ENCODE results near the gene EXOC6.

EXOC6 gene, protein sequence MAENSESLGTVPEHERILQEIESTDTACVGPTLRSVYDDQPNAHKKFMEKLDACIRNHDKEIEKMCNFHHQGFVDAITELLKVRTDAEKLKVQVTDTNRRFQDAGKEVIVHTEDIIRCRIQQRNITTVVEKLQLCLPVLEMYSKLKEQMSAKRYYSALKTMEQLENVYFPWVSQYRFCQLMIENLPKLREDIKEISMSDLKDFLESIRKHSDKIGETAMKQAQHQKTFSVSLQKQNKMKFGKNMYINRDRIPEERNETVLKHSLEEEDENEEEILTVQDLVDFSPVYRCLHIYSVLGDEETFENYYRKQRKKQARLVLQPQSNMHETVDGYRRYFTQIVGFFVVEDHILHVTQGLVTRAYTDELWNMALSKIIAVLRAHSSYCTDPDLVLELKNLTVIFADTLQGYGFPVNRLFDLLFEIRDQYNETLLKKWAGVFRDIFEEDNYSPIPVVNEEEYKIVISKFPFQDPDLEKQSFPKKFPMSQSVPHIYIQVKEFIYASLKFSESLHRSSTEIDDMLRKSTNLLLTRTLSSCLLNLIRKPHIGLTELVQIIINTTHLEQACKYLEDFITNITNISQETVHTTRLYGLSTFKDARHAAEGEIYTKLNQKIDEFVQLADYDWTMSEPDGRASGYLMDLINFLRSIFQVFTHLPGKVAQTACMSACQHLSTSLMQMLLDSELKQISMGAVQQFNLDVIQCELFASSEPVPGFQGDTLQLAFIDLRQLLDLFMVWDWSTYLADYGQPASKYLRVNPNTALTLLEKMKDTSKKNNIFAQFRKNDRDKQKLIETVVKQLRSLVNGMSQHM

DNA sequence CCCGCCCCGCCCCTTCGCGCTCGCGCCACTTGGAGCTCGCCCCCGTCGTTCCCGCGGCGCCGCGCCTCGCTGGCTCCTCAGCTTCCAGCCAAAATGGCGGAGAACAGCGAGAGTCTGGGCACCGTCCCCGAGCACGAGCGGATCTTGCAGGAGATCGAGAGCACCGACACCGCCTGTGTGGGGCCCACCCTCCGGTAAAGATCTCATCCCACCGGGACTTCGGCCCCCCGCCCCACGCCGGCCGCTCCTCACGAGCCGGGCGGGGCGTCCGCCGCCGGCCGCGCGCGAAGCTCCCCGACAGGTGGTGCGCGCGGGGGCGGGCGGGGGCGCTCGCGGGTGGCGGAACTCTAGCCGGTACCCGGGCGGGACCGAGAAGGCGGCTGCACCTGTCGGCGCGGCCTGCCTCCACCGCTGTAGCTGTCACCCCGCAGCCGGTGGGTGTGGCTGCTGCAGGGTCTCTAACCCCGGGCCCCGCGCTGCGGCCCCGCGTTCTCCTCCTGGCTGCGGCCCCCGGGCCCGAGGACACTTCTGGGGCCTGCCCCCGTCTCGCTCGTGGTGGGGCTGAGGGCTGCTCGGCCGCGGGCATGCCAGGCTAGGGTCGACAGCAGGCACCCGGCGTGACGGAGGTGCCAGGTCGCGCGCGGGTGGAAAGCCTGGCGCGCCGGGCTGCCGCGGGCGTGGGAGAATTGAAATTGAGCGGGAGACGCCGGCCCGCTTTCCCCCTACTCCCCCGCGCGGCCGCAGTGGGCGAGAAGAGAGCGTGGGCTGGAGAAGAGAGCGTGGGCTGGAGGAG is at the start of gene EXOC6:
TSS of gene EXOC6 (plus strand) at position 80 of the 793 bp plus-strand sequence. CDS start at position 94, 14 bp downstream.
- peak; percentile 84 for DNase-seq

DNA sequence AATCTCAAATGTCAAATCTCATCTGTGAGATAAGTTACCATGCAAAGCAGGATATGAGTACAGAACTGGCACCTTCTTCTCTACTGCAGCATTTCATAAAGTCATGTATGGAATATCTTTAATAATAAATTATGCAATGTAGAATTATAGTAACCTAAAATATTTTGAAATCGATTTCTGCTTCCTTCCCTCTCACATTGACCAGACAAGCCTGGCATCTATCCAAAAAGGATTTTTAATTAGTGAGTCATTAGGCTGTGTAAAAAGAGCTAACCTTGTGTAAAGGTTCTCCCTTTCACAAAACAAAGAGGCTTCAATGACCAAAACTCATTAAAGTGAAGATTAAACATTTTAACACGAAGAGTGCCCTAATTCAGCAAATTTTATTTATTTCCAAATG is 48.8 kb upstream of the EXOC6 start:
- DNase-seq: no peak

DNA sequence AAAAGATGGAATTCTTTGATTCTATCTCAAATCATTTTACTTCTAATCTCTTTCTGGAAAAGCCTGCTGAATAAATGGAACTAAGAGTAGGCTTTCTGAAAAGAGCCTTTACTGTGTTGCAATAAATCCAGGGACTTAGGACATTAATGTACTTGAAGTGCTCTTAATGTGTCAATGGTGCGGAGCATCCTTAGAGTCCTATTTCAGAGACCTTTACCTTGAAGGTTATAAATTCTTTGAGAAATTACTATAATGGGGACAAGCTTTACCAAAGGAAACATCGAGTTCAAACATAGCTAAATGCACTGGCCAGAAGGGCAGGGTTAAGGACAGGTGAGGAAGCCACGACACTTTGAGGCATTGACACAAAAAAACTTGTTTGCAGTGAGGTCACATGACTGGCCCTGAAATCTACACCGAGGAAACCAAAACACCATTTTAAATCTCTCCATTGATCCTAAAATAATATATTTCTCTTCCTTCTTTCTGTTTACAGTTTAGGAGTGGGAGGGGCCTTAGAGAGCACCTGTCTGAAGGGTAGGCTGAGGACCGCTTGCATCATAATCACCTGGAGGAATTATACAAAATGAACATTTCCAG is 48.1 kb upstream of the EXOC6 start:
- no peak for DNase-seq

DNA sequence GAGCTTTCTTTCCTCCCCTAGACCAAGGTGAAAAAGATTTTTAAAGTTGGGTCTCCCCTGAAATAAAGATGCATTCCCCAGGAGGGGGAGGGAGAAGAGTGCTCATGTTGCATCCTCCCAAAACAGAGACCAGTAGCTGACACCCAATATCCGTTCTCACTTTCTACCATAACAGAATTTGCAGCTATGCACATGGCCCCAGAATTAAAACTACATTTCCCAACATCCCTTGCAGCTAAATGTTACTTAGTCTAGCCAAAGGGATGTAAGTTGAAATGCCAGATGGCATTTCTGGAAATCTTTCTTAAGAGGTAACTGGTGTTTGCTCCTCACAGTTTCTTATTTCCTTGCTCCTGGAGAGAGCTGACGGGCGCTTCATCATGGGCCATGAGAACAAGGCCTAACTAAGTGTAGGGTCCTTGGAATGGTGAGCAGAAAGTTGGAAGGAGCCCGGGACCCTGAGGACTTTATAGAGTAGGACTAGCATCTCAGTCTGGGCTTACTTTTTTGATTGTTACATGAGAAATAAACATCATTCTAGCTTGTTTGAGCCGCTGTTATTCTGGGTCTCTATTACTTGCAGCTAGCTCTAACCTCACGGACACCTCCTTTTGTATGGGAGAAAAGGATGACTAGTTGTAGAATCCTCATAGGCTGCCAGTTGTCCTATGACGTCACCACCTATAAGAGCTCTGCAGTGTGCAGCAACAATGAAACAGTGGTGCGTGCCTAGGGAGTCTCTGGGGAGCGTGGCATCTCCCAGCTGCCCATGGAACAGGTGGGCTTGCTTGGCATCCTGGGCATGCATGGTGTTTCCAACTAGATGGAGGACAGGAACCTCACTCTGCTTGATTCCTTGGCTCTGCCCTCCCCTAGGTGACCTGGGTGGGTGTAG is 46.1 kb upstream of the EXOC6 start:
- DNase-seq: no peak

DNA sequence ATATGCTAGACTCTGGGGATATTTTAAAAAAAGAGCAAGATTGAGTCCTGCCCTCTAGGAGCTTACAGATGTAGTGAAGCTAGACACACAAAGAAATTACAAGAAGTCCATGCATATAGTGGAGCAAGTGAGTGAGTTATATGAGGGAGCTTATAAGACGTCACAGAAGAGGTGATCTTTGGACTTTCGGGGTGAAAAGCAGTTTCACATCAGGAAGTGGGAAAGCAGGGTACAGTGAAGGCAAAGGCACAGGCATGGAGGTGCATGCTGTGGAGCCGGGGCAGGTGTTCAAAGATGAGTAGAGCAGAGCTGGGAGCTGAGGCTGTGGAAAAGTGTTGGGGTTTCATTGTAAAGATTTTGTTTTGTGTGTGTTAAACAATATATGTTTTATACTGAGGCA is 38.5 kb upstream of the EXOC6 start:
- no peak for DNase-seq

DNA sequence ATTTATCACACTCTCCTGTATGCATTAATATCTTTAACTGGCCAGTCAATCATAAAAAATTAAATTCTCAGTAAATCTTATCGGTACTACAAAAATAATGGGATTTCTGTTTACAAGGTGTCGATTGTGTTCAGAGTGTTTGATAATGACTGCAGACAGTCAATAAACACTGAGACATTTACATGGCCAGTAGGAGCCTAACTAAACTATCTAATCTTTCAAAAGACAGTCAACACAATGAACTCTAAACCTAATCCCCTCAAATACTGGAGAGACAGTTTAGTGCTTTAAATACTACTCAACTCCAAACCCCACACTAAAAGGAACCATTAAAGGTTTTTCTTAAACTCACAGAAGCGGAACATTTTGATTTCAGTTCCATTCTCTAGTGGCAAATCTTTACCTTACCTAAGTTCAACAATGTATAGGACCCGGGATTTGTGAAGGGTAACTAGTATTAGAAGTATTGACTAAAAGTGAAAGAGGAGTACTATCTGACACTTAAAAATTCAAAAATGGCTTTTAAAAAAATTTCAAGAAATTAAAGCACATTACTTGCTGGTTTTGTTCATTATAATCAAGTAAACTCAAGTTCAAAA is 37.3 kb upstream of the EXOC6 start:
- DNase-seq: no peak

DNA sequence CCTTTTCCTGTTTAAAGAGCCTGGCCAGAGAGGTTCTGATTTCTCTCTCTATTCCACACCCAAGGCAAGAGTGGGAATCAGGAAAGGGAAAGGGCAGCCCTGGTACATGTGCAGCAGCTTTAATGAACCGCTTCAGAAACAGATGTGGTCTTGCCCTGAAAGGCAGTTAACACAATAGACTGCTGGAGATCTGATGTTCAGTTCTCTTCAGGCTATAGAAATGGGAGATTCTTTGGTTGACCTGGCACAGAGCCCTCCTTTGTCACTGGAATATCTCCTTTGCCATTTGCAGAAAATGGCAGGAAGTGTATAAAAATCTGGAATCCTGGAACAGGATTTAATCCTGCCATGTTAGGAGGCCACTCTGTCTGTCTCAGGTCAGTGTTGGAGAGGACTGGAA is 36.3 kb upstream of the EXOC6 start:
- DNase-seq: no peak

DNA sequence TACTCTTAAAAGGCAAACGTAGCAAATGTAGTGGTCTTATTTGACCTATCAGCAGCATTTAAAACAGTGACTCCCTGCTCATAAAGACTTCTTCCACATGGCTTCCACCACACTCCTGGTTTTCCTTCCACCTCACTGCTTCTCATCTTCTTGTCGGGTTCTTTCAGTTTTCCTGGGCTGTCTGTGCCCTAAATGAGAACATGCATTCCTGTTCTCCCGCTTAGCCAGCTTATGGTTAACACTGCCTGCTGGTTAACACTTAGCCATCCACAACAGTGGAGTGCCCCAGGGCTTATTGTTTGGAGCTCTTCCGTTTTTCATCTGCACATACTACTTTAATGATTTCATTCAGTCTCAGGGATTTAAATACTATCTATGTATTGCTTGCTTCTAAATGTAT is 34.3 kb upstream of the EXOC6 start:
- DNase-seq: no peak

DNA sequence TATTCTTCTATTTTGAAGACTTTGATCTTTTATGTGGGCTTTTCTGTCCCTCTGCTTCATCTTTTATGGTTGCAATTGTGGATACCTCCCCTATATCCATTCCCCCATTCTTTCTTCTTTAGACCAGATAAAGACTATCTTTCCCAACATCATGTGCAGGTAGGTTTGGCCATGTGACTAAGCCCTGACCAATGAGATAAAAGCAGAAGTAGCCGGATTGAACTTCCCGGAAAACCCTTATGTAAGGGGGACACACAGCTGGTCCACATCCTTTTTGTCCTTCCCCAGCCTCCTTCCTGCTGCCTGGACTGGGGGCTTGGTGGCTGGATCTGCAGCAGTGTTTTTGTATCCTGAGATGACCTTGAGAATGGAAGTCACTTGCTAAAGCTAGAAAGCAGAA is 33.5 kb upstream of the EXOC6 start:
- DNase-seq: no peak

DNA sequence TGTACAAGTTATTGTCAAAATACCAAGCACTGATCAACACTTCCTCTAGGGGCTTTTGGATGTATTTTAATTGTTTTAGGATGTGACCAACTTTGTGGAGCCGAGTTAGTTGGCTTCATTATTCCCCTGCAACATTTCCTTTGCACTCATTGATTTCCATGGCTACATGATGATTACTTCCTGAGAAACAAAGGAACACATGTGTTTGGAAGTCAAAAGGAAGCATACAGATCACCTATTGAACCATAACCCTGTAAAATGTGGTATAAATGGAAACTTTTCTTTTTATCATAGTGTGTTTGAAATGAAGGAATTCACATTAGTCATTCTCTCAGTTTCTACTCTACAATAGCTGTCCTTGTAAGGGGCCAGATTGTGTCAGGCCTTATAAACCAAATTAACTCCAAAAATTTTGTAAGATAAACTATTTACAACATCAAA is 32.2 kb upstream of the EXOC6 start:
- DNase-seq: no peak

DNA sequence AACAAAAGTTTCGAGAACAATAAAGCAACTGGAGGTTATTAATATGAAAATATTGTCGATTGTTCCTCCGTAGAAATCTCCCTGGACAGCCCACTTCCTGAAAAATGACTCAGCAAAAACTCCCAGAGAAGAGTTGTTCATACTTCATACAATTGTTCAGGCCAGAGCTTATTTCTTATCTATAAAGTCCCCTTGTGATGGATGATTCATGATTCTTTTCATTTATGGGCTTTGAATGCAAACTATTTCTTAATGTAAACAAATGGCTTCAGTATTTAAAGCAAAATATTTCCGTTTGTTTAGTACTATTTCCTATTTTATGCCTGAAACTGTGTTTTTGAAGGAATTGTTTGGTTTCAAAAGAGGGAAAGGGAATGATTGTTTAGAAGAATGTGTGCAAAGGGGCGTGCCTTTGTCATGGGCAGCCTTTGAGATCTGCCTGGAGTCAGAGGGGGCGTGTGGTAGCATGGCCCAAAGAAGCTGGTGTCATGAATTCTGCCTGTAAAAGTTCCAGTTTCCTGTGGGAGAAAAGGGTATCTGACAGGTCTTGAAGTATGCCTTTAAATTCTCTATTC is 26.2 kb upstream of the EXOC6 start:
- no peak for DNase-seq

DNA sequence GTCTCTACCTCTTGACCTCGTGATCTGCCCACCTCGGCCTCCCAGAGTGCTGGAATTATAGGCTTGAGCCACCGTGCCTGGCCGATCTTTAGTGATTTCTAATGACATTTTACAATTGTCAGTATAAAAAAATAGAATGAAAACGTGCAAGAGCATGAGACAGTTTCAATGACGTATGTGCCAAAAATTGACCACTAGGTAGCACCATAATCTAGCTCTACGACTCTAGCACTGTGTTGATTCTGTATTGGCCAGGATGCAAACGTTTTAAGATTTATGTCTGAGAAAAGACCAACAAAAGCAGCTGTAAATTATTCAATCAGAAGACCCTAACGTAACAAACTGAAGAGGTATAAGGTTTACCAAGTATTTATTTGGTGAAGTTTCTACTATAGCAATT is 25.4 kb upstream of the EXOC6 start:
- DNase-seq: no peak

DNA sequence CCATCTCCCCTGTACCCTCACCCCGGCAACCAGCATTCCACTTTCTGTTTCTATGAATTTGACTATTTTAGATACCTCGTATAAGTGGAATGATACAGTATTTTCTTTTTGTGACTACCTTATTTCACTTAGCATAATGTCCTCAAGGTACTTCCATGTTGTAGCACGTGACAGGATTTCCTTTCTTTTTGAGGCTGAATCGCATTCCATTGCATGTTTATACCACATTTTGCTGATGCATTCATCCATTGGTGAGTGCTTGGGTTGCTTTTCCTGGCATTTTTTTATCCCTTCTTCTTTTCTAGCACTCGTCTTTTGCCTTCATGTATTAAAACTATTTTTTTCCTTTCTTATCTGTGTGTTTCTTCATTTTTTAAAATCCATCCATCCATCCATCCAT is 22.3 kb upstream of the EXOC6 start:
- no peak for DNase-seq

DNA sequence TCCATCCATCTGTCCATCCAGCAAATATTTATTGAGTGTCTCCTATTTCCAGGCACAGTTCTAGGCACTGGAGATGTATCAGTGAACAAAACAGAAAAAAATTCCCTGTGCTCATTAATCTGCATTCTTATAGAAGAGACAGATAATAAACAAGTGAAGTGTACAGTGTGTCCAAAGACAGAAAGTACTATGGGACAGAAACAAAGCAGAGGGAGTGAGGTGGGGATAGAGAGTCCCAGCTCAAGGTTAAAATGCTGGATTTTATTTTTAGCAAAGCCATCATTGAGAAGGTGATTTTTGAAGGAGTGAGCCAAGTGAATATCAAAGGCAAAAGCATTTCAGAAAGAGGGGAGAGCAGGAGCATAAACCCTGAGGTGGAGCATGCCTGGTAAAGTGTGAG is 21.8 kb upstream of the EXOC6 start:
- no peak for DNase-seq

DNA sequence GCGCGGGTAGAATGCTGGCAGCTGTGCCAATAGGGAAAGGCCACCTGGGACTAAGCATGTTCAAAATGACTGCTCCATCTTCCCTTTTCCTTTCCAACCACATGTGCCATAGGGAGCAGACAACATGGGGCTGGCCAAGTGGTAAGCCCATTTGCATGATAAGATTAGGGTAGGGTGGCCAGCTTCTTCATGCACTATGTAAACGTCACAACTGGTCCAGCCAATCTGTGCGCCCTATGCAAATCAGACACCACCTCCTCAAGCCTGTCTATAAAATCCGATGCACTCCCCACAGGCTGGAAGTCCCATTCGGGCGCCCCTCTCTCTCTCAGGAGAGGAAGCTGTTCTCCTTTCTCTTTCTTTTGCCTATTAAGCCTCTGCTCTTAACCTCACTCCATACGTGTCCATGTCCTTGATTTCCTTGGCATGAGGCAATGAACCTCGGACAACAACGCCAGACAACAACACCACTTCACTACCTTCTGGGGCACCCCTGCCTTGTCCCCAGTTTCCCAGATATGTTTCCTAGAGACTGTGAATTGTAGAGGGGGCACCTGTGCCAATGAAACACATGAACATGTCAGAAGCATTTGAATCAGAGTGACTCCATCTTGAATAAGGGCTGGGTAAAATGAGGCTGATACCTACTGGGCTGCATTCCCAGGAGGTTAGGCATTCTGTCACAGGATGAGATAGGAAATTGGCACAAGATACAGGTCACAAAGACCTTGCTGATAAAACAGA is 19.1 kb upstream of the EXOC6 start:
- no peak for DNase-seq

DNA sequence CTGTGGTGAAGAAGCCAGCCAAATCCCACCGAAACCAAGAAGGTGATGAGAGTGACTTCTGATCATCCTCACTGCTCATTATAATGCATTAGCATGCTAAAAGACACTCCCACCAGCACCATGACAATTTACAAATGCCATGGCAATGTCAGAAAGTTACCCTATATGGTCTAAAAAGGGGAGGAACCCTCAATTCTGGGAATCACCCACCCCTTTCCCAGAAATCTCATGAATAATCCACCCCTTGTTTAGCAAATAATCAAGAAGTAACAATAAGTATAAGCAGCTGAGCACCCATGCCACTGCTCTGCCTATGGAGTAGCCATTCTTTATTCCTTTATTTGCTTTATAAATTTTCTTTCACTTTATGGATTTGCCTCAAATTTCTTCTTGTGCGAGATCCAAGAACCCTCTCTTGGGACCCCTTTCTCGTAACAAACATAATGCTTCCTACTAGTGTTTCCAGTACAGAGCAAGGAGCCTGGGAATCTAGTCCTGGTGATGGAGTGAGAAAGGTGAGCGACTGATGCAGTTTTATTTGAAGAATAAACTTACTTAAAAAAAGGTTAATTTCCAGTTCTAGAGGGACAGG is 18.4 kb upstream of the EXOC6 start:
- no peak for DNase-seq

DNA sequence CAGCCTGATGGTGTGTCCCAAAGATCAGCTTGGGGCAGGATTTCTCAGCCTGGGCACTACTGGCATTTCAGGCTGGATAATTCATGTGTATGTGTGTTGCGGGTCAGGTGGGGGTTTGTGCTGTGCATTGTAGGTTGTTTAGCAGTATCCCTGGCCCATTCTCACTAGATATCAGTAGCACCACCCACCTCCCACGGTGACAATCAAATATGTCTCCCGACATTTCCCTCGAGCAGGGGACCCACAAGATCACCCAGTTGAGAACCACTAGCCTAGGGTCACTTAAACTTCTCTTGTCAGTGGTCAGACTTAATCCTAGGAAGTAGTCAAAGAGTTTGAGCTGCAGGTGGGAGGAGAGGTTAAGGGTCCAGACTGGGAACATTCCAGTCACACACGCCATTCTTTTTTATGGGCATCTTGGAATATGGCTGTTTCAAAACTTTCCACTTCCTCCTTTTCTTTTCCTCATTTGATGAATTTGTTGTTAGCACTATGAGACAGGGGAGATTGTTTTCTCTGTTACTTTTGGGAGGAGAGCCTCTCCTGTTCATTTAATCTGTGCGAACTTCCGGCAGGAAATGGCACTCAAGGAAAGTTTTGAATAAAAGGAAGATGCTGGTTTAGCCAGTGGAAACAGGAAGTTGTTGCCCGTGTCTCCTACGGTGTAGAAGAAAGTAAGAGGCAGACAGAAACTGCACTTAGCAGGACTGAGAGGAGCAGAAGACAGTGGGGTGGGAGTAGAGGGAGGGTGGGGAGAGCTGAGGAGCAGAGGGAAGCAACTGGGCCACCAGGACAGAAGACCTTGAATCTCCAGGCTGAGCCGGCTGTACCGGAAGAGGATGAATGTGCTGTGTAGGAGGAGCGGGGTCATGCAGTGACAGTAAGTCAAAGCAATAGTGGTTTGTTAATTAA is 17.6 kb upstream of the EXOC6 start:
- no peak for DNase-seq

DNA sequence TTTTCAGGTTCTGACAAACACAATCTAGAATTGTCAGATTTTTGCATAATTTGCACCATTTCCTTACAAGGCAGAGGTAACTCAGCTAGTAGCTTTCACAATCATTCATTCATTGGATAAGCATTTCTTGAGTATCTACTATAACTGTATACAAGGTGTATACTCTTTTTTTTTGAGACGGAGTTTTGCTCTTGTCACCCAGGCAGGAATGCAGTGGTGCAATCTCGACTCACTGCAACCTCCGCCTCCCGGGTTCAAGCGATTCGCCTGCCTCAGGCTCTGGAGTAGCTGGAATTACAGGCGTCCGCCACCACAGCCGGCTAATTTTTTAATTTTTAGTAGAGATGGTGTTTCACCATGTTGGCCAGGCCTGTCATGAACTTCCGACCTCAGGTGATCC is 16.2 kb upstream of the EXOC6 start:
- DNase-seq: no peak

All from activated effector memory CD4-positive, alpha-beta T cell treated with Interleukin-2 at 50 U/mL for 16 hours (primary cell).